H7 (cell line): Measurements from ENCODE around the gene RBFOX1. TPM values are rescaled to one million over a fixed set of nuclear protein-coding genes. Genes with fewer than 3 reads are reported as not detected.
A peak's percentile ranks its signal among the peaks of the same experiment; 100 is the strongest.

Experiments used
- DNase-seq: peaks from one replicate; pipeline ENCODE4 v3.0.0; 2012
- H3K27me3 ChIP-seq: 2 replicates; pipeline ENCODE4 v1.6.0; 2011; ENCODE audit warnings: mild to moderate bottlenecking, low read length; ENCODE audit not compliant: control insufficient read depth, insufficient read depth
- H3K36me3 ChIP-seq: replicated peaks from 2 replicates; pipeline ENCODE4 v1.5.1; 2011; ENCODE audit warnings: low read length; ENCODE audit not compliant: control insufficient read depth, insufficient read depth
- H3K4me3 ChIP-seq: 2 replicates; pipeline ENCODE4 v1.5.1; 2011; ENCODE audit warnings: low read depth, mild to moderate bottlenecking, control low read depth, low read length, moderate library complexity; ENCODE audit not compliant: insufficient read depth
- total RNA-seq: library from RNA; depleted of rRNA; stranded (reverse); fragments of >200 nt; shearing (Covaris generic); gene quantifications from 2 replicates; pipeline ENCODE4 v1.2.3, GENCODE V29; 2014; rRNA removed

The RBFOX1 gene
- 0.14 and 3.9 TPM in 2 replicates for total RNA-seq

- Histone ChIP-seq H3K4me3 (no peak within 1 kb of the TSS), H3K27me3 (no peaks in the 10 kb centered on the region)
Measured at GRCh38 chr16:7332611-7333010, at the start of gene RBFOX1. Gene RBFOX1 (plus strand): TSS chr16:7332845.

GRCh38 chr16:7284780-7285179 lies 47.9 kb upstream of the RBFOX1 start:
- H3K4me3 ChIP-seq: no peak overlapping the region
- H3K36me3 ChIP-seq: no peaks in the 10 kb centered on the region
- no peak for DNase-seq

More at GRCh38 chr16:7332611-7333010, at the start of gene RBFOX1:
- H3K36me3 ChIP-seq: no peaks in the 10 kb centered on the region
- no peak for DNase-seq

GRCh38 chr16:7285520-7285919 lies 47.1 kb upstream of the RBFOX1 start:
- Histone ChIP-seq H3K27me3 (no peaks in the 10 kb centered on the region), H3K4me3 (no peak overlapping the region), H3K36me3 (no peaks in the 10 kb centered on the region)
- DNase-seq: no peak

More at GRCh38 chr16:7284780-7285179, 47.9 kb upstream of the RBFOX1 start:
- no peaks in the 10 kb centered on the region for H3K27me3 ChIP-seq

- Histone ChIP-seq H3K4me3 (no peak overlapping the region), H3K36me3 (no peaks in the 10 kb centered on the region), H3K27me3 (no peaks in the 10 kb centered on the region)
- DNase-seq: no peak
Measured at GRCh38 chr16:7289299-7289698, 43.3 kb upstream of the RBFOX1 start.

- DNase-seq: no peak
- Histone ChIP-seq H3K4me3 (no peak overlapping the region), H3K36me3 (no peaks in the 10 kb centered on the region), H3K27me3 (no peaks in the 10 kb centered on the region)
Measured at GRCh38 chr16:7290682-7291081, 42.0 kb upstream of the RBFOX1 start.

GRCh38 chr16:7294020-7294419 lies 38.6 kb upstream of the RBFOX1 start:
- no peaks in the 10 kb centered on the region for H3K36me3 ChIP-seq
- no peak overlapping the region for H3K4me3 ChIP-seq
- no peaks in the 10 kb centered on the region for H3K27me3 ChIP-seq
- DNase-seq: no peak

- peak; percentile 73 for DNase-seq
- peaks cover 32% of the 10 kb centered on the region for H3K27me3 ChIP-seq
- no peaks in the 10 kb centered on the region for H3K36me3 ChIP-seq
- H3K4me3 ChIP-seq: peak overlapping the region; percentile 56
Measured at GRCh38 chr16:7303052-7303610, 29.5 kb upstream of the RBFOX1 start.

GRCh38 chr16:7303660-7304200 lies 28.9 kb upstream of the RBFOX1 start:
- Histone ChIP-seq H3K27me3 (peaks cover 32% of the 10 kb centered on the region), H3K4me3 (peak overlapping the region; percentile 56), H3K36me3 (no peaks in the 10 kb centered on the region)
- peak; percentile 70 for DNase-seq

GRCh38 chr16:7304279-7304678 lies 28.4 kb upstream of the RBFOX1 start:
- Histone ChIP-seq H3K27me3 (peaks cover 32% of the 10 kb centered on the region), H3K36me3 (no peaks in the 10 kb centered on the region), H3K4me3 (peak overlapping the region; percentile 56)
- peak; percentile 44 for DNase-seq

- DNase-seq: no peak
- peak overlapping the region; percentile 56; the same call in 1 of the 2 replicates for H3K4me3 ChIP-seq
- H3K36me3 ChIP-seq: no peaks in the 10 kb centered on the region
- H3K27me3 ChIP-seq: peaks cover 32% of the 10 kb centered on the region
Measured at GRCh38 chr16:7304958-7305357, 27.7 kb upstream of the RBFOX1 start.

GRCh38 chr16:7313170-7313569 lies 19.5 kb upstream of the RBFOX1 start:
- DNase-seq: peak; percentile 46
- Histone ChIP-seq H3K36me3 (no peaks in the 10 kb centered on the region), H3K4me3 (no peak overlapping the region), H3K27me3 (no peaks in the 10 kb centered on the region)

GRCh38 chr16:7314163-7314562 lies 18.5 kb upstream of the RBFOX1 start:
- no peaks in the 10 kb centered on the region for H3K36me3 ChIP-seq
- no peak overlapping the region for H3K4me3 ChIP-seq
- no peaks in the 10 kb centered on the region for H3K27me3 ChIP-seq
- DNase-seq: no peak

GRCh38 chr16:7315813-7316212 lies 16.8 kb upstream of the RBFOX1 start:
- no peaks in the 10 kb centered on the region for H3K27me3 ChIP-seq
- no peak for DNase-seq
- no peaks in the 10 kb centered on the region for H3K36me3 ChIP-seq
- H3K4me3 ChIP-seq: no peak overlapping the region

GRCh38 chr16:7316281-7316888 lies 16.3 kb upstream of the RBFOX1 start:
- DNase-seq: no peak
- Histone ChIP-seq H3K36me3 (no peaks in the 10 kb centered on the region), H3K4me3 (no peak overlapping the region), H3K27me3 (no peaks in the 10 kb centered on the region)

GRCh38 chr16:7317982-7318381 lies 14.7 kb upstream of the RBFOX1 start:
- H3K36me3 ChIP-seq: no peaks in the 10 kb centered on the region
- no peaks in the 10 kb centered on the region for H3K27me3 ChIP-seq
- no peak overlapping the region for H3K4me3 ChIP-seq
- DNase-seq: no peak
